GM10266 (cell line): ENCODE results near the gene ACR.
A peak's percentile ranks its signal among the peaks of the same experiment; 100 is the strongest.
"Not testable (repeated sequence)": the region's sequence is repeated elsewhere in the genome, so short reads cannot be mapped to it uniquely, and the experiment has no call there.

Source experiments
- DNase-seq: peaks from one replicate; pipeline ENCODE4 v3.0.0; 2012; ENCODE audit errors: extremely low spot score
- CTCF ChIP-seq: IDR thresholded peaks from 2 replicates; pipeline ENCODE4 v1.5.1; 2012; ENCODE audit warnings: mild to moderate bottlenecking, low read depth; ENCODE audit not compliant: control insufficient read depth, insufficient read depth; ENCODE audit errors: missing control alignments

The ACR gene

GRCh38 chr22:50756949-50757491, 19.0 kb downstream of the ACR start:
- peak; percentile 23 for TF ChIP-seq CTCF
- DNase-seq, result not testable (repeated sequence)

GRCh38 chr22:50759597-50760341, 21.8 kb downstream of the ACR start:
- DNase-seq, result not testable (repeated sequence)

GRCh38 chr22:50761829-50762228, 23.8 kb downstream of the ACR start:
- DNase-seq, result not testable (repeated sequence)

- not testable (repeated sequence) for DNase-seq
These were observed 26.3 kb downstream of the ACR start for GRCh38 chr22:50764288-50764687.

- TF ChIP-seq CTCF, result peak; percentile 23
- DNase-seq, result not testable (repeated sequence)
These were observed 37.1 kb downstream of the ACR start for GRCh38 chr22:50775132-50775531.

GRCh38 chr22:50777631-50778030, 39.6 kb downstream of the ACR start:
- not testable (repeated sequence) for DNase-seq

- not testable (repeated sequence) for DNase-seq
These were observed 42.2 kb downstream of the ACR start for GRCh38 chr22:50780244-50780643.

- DNase-seq, result not testable (repeated sequence)
These were observed 44.2 kb downstream of the ACR start for GRCh38 chr22:50782253-50782652.

GRCh38 chr22:50783033-50783879, 45.3 kb downstream of the ACR start, which contains the start of gene RABL2B:
Gene RABL2B (minus strand): TSS chr22:50783636. CDS start chr22:50782294, 1,342 bp downstream.
- DNase-seq, result peak; percentile 91

GRCh38 chr22:50783880-50784276, 45.9 kb downstream of the ACR start:
- DNase-seq, result not testable (repeated sequence)

GRCh38 chr22:50785289-50785688, 47.3 kb downstream of the ACR start:
- DNase-seq, result not testable (repeated sequence)

GRCh38 chr22:50786936-50787335, 48.9 kb downstream of the ACR start:
- DNase-seq, result not testable (repeated sequence)
